GM18499 (cell line): ENCODE measurements around the gene TEAD1.

Source experiments
- ATAC-seq: cut with Tn5 transposase; IDR thresholded peaks from one replicate; pipeline ENCODE4 v1.9.1; 2021; ENCODE audit warnings: moderate number of reproducible peaks; ENCODE audit not compliant: insufficient read depth, unreplicated experiment

TEAD1 gene

DNA sequence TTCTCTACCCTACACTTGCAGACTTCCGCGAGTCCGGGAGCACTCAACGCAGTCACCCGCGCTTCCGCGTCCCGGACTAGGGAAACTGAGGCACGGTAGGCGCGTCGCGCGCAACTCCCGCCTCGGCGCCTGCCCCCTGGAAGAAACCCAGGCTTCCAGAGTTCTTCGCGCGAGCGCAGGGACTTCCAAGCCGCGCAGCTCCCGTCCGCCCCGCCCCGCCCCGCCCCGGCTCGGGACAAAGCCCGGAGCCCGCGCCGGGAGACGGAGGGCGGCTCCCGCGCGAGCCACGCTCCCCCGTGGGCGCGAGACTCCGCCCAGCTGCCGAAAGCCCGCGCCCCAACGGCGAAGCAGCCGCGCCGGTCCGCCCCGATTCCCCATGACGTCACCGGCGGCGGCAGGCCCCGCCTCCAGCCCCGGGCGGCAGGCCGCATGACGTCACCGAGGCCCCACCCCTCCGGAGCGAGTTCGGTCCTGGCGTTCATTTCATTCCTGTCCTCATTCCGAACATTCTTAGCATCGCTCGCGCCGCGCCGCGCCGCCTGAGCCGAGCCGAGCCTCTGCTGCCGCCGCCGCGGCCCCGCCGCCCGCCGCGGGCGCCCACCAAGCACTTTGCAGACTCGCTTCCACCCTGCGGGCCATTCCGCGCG is at the start of gene TEAD1:
TSS of gene TEAD1 (plus strand) at position 498 of the 647 bp plus-strand sequence.
- ATAC-seq = peak; percentile 70

DNA sequence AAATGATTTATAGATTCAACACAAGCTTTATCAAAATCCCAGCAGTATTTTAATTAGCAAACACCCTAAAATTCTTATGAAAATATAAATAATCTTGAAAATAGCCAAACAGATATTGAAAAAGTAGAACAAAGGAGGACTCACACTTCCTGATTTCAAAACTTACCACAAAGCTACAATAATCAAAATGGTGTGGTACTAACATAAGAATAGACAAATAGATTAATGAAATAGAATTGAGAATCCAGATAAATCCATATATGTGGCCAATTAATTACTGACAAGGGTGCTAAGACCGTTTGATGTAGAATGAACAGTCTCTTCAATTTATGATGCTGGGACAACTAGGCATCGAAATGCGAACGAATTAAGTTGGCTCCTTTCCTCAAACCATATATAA is 49.6 kb upstream of the TEAD1 start:
- ATAC-seq = no peak

DNA sequence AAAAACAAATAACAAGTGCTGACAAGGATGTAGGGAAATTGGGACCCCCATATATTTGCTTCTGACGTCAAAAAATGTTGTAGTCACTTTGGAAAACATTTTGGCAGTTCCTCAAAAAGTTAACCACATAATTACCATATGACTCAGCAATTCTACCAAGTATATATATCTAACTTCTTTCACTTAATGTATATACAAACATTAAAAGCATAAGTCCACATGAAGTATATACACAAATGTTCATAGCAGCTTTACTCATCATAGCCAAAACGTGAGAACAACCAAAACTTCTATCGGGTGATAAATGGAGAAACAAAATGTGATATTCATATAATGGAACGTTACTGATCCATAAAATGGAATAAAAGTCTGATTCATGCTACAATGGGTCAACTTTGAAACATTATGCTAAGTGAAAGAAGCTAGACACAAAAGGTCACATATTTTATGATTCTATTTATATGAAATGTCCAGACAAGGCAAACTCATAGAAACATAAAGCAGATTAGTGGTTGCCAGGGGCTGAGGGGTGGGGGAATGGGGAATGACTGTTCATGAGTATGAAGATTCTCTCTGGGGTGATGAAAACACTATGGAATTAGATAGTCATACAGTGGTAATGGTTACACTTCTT is 48.7 kb upstream of the TEAD1 start:
- no peak for ATAC-seq

DNA sequence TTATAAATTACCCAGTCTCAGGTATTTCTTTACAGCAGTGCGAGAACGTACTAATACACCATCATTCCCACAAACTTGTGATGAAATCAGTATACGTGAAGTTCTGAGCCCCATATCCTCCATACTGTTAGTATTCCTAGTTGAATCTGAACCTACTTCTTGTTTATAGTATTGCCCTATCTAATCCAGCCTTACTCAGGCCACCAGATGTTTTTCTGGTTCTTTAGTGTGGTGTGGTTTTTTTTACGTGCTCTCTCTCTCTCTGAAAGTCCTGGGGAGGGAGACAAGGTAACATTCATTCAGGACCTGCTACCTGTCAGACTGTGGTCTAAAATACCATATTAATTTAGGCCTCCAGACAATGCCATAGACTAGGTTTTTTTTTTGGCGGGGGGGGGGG is 47.6 kb upstream of the TEAD1 start:
- no peak for ATAC-seq

DNA sequence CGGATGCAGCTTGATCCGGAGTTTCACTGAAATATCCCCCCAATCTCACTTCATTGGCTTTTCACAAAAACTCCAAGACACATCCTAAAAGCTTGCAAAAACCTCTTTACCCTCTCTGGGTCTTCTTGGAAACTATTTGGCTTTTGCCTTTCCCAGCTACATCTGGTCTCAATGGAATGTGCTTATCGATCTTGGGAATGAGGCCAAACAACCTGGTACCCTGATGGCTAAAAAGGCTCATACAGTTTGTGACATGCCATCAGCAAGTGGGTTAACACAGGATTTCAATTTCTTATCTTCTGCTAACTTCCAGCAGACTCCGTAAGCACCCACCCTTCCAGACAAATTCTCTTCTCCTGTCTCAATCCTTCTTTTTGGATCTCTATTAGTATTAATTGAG is 45.9 kb upstream of the TEAD1 start:
- no peak for ATAC-seq

DNA sequence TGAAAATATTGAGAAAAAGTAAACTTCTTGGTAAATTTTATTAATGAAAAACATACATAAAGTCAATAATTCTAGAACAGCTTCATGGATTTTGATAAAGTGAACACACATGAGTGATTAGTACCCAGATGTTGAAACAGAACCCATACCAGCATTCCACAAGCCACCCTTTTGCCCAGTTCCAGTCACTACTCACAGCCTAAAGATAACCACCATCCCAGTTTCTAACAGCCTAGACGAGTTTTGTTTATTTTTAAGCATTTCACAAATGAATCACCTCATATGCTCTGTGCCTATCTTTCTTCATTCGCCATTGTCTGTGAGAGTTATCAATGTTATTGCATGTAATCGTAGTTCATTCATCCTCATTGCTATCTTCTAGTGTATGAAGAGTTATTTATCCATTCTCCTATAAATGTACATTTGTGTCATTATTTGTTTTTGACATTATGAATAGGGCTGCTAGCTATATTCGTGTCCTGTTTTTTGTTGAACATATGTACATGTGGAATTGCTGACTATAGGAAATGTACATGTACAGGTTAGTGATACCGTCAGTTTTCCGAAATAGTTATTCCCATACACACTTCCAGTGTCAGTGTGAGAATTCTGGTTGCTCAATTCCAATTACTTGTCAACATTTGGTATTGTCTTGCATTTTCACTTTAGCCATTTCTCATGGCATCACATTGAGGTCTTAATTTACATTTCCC is 44.5 kb upstream of the TEAD1 start:
- no peak for ATAC-seq

DNA sequence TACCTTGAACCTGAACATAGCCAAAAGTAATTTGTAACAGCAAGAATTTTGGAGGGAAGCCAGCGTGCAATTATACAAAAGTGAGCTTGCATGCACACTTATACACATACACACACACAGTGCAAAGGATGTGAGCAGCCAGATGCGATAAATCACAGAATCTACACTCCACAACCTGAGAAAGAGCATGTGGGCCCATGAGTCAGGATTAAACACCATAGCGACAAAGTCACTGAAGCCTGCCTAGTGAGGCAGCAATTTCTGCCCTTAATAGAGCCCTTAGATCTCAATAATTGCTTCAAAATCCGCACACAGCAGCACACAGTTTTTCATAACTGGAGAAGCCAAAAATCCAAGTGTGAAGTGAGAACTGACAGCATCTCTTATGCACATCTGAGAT is 42.6 kb upstream of the TEAD1 start:
- ATAC-seq = no peak

DNA sequence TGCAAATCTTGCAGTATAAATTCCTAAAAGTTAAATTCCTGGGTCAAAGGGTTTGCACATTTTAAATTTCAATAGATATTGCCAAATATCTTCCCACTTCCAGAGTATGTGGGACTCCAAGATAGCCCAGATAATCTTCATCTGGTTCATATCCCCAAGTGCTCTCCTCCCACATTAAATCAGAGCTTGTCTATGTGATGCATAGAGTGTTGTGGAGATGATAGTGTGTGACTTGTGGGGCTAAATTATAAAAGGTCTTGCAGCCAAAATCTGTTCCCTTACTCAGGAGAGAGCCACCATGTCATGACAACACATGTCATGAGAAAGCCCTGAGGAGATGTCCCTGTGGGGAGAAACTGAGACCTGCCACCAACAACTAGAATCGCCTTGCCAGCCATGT is 39.9 kb upstream of the TEAD1 start:
- ATAC-seq = no peak

DNA sequence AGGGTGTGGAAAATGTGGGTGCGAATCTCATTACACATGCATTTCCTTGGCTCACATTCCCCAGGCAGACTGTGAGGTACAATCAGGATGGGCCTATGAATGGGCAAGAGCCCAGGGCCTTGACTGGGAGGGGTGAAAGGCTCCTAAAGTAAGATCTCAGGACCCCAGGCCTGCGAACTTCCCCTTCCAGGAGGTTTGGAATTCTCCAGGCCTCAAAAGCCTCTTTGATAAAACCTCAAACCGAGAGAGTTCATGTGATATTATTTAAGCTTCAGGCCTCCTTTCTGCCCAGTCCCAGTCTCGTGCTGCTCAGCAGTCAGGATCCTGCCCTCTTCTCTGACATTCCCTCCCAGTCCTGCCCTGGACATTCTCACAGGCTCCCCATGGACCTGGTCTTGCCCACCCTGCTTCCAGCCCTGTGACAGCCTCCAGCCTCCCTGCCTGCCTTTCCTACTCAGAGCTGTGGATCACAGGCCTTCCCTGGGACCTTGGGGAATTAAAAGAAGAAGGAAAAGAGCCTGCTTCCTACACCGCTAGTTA is 37.3 kb upstream of the TEAD1 start:
- no peak for ATAC-seq

DNA sequence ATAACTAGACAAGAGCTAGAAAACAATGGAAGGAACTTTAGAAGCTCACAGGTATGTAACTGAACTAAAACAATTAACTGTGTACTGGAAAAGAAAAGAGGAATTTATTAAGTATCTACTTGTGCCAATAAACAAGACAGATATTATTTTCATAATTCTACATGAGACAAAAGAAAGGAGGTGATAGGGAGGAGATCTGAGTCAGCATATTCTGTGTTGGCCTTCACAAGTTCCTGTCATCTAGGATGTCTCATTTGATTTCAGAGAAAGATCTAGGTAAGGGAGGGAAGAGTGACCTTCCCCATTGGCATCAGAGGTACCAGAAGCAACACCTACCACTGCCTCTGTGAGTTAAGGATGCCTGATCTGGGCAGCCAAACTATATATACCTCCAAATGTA is 34.8 kb upstream of the TEAD1 start:
- ATAC-seq = no peak

DNA sequence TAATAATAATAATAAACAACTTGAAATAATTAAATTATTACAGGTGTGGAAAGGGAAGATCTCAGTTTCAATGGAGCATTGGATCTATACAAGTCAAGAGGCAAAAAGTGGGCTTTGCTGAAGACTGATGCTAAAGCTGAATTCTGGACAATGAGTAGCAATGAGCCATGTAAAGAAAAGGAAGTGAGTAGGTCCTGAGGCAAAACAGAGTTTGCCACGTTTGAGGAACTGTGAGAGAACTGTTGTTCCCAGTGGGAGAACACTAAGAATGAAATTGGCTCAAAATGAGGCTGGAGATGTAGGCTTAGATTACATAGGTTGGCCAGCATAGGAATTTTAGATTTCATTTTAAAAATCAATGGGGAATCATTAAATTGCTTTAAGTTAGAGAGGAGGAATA is 33.9 kb upstream of the TEAD1 start:
- ATAC-seq = no peak

DNA sequence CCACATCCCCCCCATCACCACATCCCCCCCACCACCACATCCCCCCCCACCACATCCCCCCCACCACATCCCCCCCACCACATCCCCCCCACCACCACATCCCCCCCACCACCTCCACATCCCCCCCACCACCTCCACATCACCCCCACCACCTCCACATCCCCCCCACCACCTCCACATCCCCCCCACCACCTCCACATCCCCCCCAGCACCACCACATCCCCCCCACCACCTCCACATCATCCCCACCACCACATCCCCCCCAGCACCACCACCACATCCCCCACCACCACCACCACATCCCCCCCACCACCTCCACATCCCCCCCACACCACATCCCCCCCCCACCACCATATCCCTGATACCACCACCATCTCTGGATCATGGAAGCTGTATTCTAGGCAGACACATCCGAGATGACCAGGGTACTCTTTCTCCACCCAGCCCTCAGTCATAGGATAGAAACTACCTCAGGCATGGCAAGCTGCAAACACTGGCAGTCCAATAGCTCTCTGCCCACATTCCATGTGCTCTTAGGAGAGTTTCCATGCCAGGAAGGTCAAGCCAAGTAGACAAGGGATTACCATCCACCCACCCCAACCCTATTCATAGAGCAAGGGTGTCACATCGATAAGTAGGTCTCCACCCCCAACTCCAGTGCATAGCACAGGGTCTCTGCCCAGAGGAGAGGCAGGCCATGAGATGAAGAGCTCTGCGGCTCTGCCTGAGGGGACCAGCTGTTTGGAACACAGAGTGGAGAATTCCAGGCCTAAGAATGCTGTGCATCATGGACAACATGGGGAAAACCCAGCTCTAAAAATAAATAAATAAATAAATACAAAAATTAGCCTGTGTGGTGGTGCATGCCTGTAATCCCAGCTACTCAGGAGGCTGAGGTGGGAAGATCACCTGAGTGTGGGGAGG is 33.0 kb upstream of the TEAD1 start:
- no peak for ATAC-seq

DNA sequence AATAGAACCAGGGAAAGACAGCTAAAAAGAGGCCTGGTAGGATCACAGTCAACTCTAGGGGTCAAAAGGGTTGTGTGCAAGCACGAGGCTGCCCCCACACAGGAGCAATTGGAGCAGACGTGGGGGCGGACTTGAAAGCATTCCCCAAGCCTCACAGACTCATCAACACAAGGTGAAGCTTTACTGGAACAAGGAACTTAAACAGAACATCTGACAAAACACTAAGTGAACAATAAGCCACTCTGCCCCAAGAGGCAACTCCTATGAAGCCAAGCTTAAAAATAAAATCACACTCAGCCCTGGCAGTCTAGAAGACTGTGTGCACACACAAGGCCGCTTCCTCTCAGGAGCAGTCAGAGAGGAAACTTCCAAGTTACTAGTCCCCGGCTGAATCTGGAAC is 32.2 kb upstream of the TEAD1 start:
- ATAC-seq = no peak

DNA sequence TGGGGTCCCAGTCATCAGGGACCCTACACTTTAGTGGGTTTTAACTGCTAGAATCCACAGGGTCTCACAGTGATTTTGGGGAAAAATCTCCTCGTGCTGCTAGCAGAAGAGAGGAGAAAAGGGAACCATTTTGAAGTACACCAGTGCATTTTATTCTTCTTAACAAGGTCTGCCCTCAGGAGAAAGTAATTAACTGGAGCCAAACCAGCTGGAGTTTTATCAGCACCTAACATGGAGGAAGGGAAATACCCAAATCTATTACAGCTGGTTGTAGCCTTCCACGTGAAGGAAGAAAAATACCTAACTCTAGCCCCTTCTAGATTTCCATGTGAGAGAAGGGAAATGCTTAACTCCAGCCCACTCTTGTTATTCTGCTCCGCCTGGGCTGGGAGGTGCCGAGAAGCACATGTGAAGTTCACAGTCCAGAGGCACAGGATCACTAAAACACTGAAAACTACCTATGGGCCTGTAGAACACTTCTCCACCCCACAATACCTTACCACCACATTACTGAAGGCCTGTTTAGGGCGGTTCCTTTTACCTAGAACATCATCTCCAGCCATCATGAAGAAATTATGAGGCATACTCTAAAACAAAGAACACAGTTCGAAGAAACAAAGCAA is 31.3 kb upstream of the TEAD1 start:
- ATAC-seq = no peak

DNA sequence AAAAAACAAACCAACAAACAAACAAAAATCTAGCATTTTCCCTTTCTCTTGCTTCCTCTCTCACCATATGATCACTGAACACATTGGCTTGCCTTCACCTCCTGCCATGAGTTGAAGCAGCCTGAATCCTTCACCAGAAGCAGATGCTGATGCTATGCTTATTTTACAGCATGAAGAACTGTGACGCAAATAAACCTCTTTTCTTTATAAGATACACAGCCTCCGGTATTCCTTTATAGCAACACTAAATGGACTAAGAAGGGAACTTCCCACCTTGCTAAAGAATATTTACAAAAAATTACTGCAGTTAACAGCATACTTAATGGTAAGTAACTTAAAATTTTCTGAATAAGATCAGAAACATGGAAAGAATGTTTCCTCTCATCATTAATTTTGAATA is 27.7 kb upstream of the TEAD1 start:
- ATAC-seq = no peak

DNA sequence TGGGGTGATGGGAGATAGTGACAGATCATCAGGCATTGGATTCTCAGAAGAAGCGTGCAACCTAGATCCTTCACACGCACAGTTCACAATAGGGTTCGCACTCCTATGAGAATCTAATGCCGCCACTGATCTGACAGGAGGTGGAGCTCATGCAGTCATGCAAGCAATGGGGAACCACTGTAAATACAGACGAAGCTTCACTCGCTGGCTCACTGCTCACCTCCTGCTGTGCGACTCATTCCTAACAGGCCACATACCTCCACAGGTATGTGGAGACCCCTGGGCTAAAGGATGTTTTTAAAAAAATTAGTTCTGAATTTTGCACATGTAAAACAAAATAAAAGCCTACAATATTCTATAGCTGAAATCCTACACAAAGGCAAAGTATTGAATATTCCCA is 20.5 kb upstream of the TEAD1 start:
- ATAC-seq = no peak

DNA sequence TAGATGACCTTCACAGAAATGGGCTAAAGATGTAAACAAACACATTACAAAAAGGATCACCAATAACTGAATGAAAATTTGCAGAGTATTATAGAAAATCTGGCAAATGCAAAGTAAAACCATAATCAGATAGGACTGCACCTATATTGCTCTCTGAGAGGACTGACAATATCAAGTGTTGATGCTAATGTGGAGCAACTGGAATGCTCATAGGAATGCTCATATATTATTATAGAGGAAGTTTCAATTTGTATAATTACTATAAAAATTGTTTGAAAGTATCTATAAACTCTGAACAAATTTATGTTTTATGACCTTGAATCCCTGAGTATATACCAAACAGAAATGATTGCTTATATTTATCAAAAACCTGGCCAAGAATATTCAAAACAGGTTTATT is 18.4 kb upstream of the TEAD1 start:
- no peak for ATAC-seq

DNA sequence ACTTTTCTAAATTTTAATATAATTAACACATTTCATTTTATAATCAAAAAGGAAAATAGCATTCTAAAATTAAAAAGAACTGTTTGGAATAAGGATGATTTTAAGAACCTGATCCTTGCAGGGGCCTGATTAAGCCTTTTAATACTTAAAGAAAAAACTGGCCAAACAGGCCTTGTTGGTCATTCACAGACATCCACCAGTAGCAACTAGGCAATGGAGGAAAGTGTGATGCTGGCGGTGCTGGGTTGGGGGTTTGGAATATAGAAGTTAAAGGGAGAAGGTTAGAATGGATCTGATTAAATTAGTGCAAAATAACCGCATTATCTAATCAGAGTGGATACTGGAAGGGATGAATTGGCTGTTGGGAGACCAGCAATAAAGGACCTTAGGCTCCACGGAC is 16.9 kb upstream of the TEAD1 start:
- ATAC-seq = no peak

DNA sequence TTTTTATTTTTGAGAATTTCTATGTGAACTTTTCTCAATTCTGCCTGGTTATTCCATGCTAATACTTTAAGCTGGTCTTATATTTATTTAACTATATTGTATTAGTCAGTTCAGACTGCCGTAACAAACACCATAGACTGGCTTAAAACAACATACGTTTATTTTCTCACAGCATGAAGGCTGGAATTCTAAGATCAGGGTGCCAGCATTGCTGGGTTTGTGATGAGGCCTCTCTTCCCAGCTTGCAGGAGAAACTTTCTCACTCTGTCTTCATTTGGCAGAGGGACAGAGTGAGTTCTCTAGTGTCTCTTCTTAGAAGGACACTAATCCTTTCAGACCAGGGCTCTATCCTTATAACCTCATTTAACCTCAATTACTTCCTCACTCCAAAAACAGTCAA is 16.2 kb upstream of the TEAD1 start:
- no peak for ATAC-seq

DNA sequence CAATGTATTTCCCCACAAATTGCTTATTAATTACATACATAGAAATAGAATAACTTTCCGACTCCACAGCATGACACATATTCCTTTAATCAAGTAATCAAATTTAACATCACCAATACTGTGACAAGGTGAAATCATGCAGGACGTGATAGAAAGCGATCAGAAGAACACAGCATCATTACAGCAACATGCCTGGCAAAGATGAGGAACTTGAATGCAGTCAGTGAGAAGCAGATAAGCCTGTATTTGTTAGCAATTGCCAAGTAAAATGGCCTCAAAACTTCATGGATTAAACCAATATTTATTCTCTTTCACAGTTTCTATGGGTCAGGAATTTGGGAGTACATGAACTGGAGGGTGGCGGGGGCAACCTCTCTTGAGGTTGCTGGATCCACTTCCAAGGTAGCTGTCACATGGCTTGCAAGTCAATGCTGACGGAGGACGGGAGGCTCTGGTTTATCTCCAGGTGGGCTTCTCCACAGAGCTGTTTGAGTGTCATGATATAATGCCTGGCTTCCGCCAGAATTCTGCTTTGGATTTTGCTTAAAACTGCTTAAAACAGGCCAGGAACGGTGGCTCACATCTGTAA is 12.0 kb upstream of the TEAD1 start:
- no peak for ATAC-seq
